K562 (cell line): Measurements from ENCODE around the gene PUM2. TPM values are rescaled to one million over a fixed set of nuclear protein-coding genes. Genes with fewer than 3 reads are reported as not detected.

Experiments used
- ATAC-seq: fragments of 200-7000 bp; cut with Tn5 transposase; 3 replicates; pipeline ENCODE4 v1.9.1; 2020; ENCODE audit warnings: moderate library complexity
- BruUV-seq: library from RNA; stranded (reverse); fragments of 400-500 nt; replicated peaks from 2 replicates; lab custom pipeline; 2021; lab: Mats Ljungman, UMichigan
- CTCF ChIA-PET: fragments of 300-600 bp; formaldehyde crosslinking; extraction: SDS; loops from one replicate; lab custom pipeline; 2021; ENCODE audit warnings: low intra/inter-chr PET ratio; lab: Yijun Ruan, JAX
- POLR2A ChIA-PET: fragments of 300-600, 350-650 bp; sonication (Branson Sonifier 250); formaldehyde crosslinking; extraction: SDS; loops from one replicate; lab custom pipeline; 2021; ENCODE audit warnings: antibody characterized with exemption, inconsistent platforms; lab: Yijun Ruan, JAX
- DNase-seq, 4 experiments: peaks; one replicate each; pipeline versions ENCODE4 v3.0.0 to v3.0.0-alpha.2; 2011 to 2018; ENCODE audit warnings: low spot score in 3 of 4, mixed read lengths in 3 of 4; ENCODE audit errors: extremely low read depth in 1 of 4
- FAIRE-seq: peaks from 2 replicates; lab custom pipeline; 2011; peaks lifted over from hg19 to GRCh38; lab: Jason Lieb, UNC
- H2AFZ ChIP-seq: 2 replicates; pipeline ENCODE4 v1.6.0; 2011; ENCODE audit warnings: low read depth, low read length, control low read depth, inconsistent platforms
- H3K27ac ChIP-seq: fragments of 200-600 bp; 3 replicates; pipeline ENCODE4 v1.8.0; 2011; ENCODE audit warnings: low read depth, mild to moderate bottlenecking, control low read depth, inconsistent platforms, low read length, moderate library complexity, mixed read lengths; ENCODE audit errors: extremely low read depth
- H3K27me3 ChIP-seq, 2 experiments: fragments of 300-600 bp in 1 of 2; 2 replicates in 1 of 2; 3 replicates in 1 of 2; pipeline versions ENCODE4 v1.6.0 to v1.8.0; 2011; ENCODE audit warnings: inconsistent platforms in 2 of 2, low read length in 2 of 2, mild to moderate bottlenecking in 1 of 2, mixed read lengths in 1 of 2, moderate library complexity in 1 of 2; ENCODE audit not compliant: control insufficient read depth in 2 of 2, insufficient read depth in 2 of 2
- H3K36me3 ChIP-seq: fragments of 300-600 bp; 3 replicates; pipeline ENCODE4 v1.8.0; 2011; ENCODE audit warnings: mild to moderate bottlenecking, low read length, inconsistent platforms; ENCODE audit not compliant: control insufficient read depth, insufficient read depth
- H3K4me1 ChIP-seq, 2 experiments: fragments of 200-600 bp in 1 of 2; replicated peaks in 1 of 2; 2 replicates in 1 of 2; 3 replicates in 1 of 2; pipeline versions ENCODE4 v1.5.1 to v1.8.0; 2011; ENCODE audit warnings: inconsistent platforms in 2 of 2, low read length in 2 of 2, mild to moderate bottlenecking in 1 of 2, mixed read lengths in 1 of 2, moderate library complexity in 1 of 2; ENCODE audit not compliant: control insufficient read depth in 2 of 2, insufficient read depth in 2 of 2
- H3K4me2 ChIP-seq: 2 replicates; pipeline ENCODE4 v1.6.1; 2011; ENCODE audit warnings: low read length, control low read depth, inconsistent platforms, mixed read lengths; ENCODE audit not compliant: insufficient read depth
- H3K4me3 ChIP-seq: fragments of 200-600 bp; sonication (generic), shearing (Covaris generic); 2 replicates; pipeline ENCODE4 v1.5.1; 2016; ENCODE audit warnings: control low read depth, inconsistent platforms
- H3K79me2 ChIP-seq: fragments of 200-600 bp; 3 replicates; pipeline ENCODE4 v1.8.0; 2011; ENCODE audit warnings: low read length, inconsistent platforms; ENCODE audit not compliant: control insufficient read depth, insufficient read depth
- H3K9ac ChIP-seq, 2 experiments: 2 replicates each; pipeline versions ENCODE4 v1.6.0 to v1.6.1; 2011; ENCODE audit warnings: low read depth in 2 of 2, low read length in 2 of 2, control low read depth in 1 of 2, inconsistent platforms in 1 of 2, mild to moderate bottlenecking in 1 of 2, mixed read lengths in 1 of 2; ENCODE audit not compliant: insufficient read depth in 1 of 2
- H3K9me1 ChIP-seq: one replicate; pipeline ENCODE4 v1.6.0; 2011; ENCODE audit warnings: inconsistent platforms, mild to moderate bottlenecking, low read length, moderate library complexity; ENCODE audit not compliant: control insufficient read depth, insufficient read depth
- H3K9me3 ChIP-seq: replicated peaks from 2 replicates; pipeline ENCODE4 v1.5.1; 2011; ENCODE audit warnings: low read depth, low read length, inconsistent platforms; ENCODE audit not compliant: control insufficient read depth, insufficient read depth
- H4K20me1 ChIP-seq: replicated peaks from 2 replicates; pipeline ENCODE4 v1.6.1; 2011; ENCODE audit warnings: low read length, inconsistent platforms, mixed read lengths; ENCODE audit not compliant: control insufficient read depth, insufficient read depth
- ARID4B ChIP-seq: sonication (generic); formaldehyde crosslinking; IDR thresholded peaks from 2 replicates; pipeline ENCODE4 v1.8.0; 2022; ENCODE audit warnings: mild to moderate bottlenecking, missing genetic modification reagents
- BHLHE40 ChIP-seq: IDR thresholded peaks from 2 replicates; pipeline ENCODE4 v1.6.1; 2011; ENCODE audit warnings: low read length, improper control_type of control experiment
- CEBPG ChIP-seq, 3 experiments: fragments of 200-800 bp in 1 of 3; sonication (Bioruptor generic) in 1 of 3; sonication (generic) in 1 of 3; formaldehyde crosslinking in 1 of 3; IDR thresholded peaks in 2 of 3; conservative IDR thresholded peaks in 1 of 3; 2 replicates each; pipeline versions ENCODE4 v1.6.1 to v1.8.0; 2016 to 2022; ENCODE audit warnings: missing compliant biosample characterization in 2 of 3, missing genetic modification characterization in 2 of 3, mild to moderate bottlenecking in 1 of 3, missing genetic modification reagents in 1 of 3
- CHCHD3 ChIP-seq: fragments of 250-450 bp; sonication (Bioruptor Pico); IDR thresholded peaks from 2 replicates; pipeline ENCODE4 v2.1.2; 2022; ENCODE audit warnings: mild to moderate bottlenecking
- EP400 ChIP-seq: fragments of 450-650 bp; IDR thresholded peaks from 2 replicates; pipeline ENCODE4 v1.6.1; 2017; ENCODE audit warnings: antibody characterized with exemption, mild to moderate bottlenecking, moderate library complexity
- ETV5 ChIP-seq: sonication (generic); formaldehyde crosslinking; IDR thresholded peaks from 2 replicates; pipeline ENCODE4 v1.4.0; 2020; ENCODE audit warnings: low read depth, mild to moderate bottlenecking, missing genetic modification reagents
- EZH2 ChIP-seq: IDR thresholded peaks from 2 replicates; pipeline ENCODE4 v1.6.1; 2012; ENCODE audit warnings: low read depth, mild to moderate bottlenecking, inconsistent platforms, low read length, borderline replicate concordance
- GTF2A2 ChIP-seq: IDR thresholded peaks from 2 replicates; pipeline ENCODE4 v1.6.1; 2016; ENCODE audit warnings: mild to moderate bottlenecking, missing genetic modification characterization, missing compliant biosample characterization
- NR3C1 ChIP-seq: sonication (generic); formaldehyde crosslinking; IDR thresholded peaks from 2 replicates; pipeline ENCODE4 v1.8.1; 2022; ENCODE audit warnings: missing genetic modification reagents
- POLR2G ChIP-seq: fragments of 200-400 bp; formaldehyde crosslinking; IDR thresholded peaks from 2 replicates; pipeline ENCODE4 v1.6.1; 2017; ENCODE audit warnings: low read depth, mild to moderate bottlenecking, antibody characterized with exemption, low read length, moderate library complexity
- SIX5 ChIP-seq, 2 experiments: IDR thresholded peaks; 2 replicates each; pipeline ENCODE4 v1.6.1; 2011; ENCODE audit warnings: low read length in 2 of 2, borderline replicate concordance in 1 of 2, low read depth in 1 of 2, mild to moderate bottlenecking in 1 of 2, moderate library complexity in 1 of 2; ENCODE audit not compliant: insufficient read depth in 1 of 2
- SRSF3 ChIP-seq: fragments of 200-400 bp; formaldehyde crosslinking; IDR thresholded peaks from 2 replicates; pipeline ENCODE4 v1.6.1; 2016; ENCODE audit warnings: mild to moderate bottlenecking, low read length, moderate library complexity; ENCODE audit not compliant: insufficient read depth
- YBX1 ChIP-seq: fragments of 450-650 bp; IDR thresholded peaks from 2 replicates; pipeline ENCODE4 v1.7.1; 2016; ENCODE audit warnings: mild to moderate bottlenecking
- ZNF253 ChIP-seq: fragments of 250-450 bp; sonication (Bioruptor Pico); conservative IDR thresholded peaks from 2 replicates; pipeline ENCODE4 v1.6.1; 2021; ENCODE audit warnings: mild to moderate bottlenecking
- ZNF583 ChIP-seq: fragments of 250-450 bp; sonication (Bioruptor Pico); IDR thresholded peaks from 2 replicates; pipeline ENCODE4 v1.4.0; 2020
- ZNF584 ChIP-seq: fragments of 200-800 bp; sonication (Bioruptor generic); IDR thresholded peaks from 2 replicates; pipeline ENCODE4 v1.6.1; 2016; ENCODE audit warnings: low read depth, mild to moderate bottlenecking, missing genetic modification characterization, missing compliant biosample characterization
- ZNF766 ChIP-seq: fragments of 200-800 bp; sonication (Bioruptor generic); conservative IDR thresholded peaks from 2 replicates; pipeline ENCODE4 v1.6.1; 2016; ENCODE audit warnings: missing genetic modification characterization, missing compliant biosample characterization
- WGBS: fragments of 100-300 bp; shearing (Covaris generic); methylation state at CpG from one replicate; pipeline ENCODE4 v1.1.6; 2016; ENCODE audit warnings: low coverage, mixed read lengths; ENCODE audit not compliant: insufficient coverage; ENCODE audit errors: missing lambda C conversion rate; 5-methylcytosine and 5-hydroxymethylcytosine counted together
- in situ Hi-C: fragments of 300-500 bp; cut with MboI; formaldehyde crosslinking; loops from 4 replicates; pipeline ENCODE4 v1.15.0; 2018; ENCODE audit warnings: inconsistent platforms, mixed read lengths
- intact Hi-C: fragments of 100-400 bp; cut with micrococcal nuclease; formaldehyde crosslinking; loops from 2 replicates; pipeline ENCODE4 v1.14.2; 2022
- polyA plus RNA-seq, 8 experiments: library from polyadenylated mRNA; depleted of rRNA in 4 of 8; stranded (reverse) in 5 of 8; unstranded in 3 of 8; fragments of >200 nt; fragmentation: Nextera tagmentation in 2 of 8; fragmentation: Illumina TruSeq in 1 of 8; extraction: Ambion mirVana in 2 of 8; extraction: Trizol in 1 of 8; gene quantifications; 2 replicates each; pipeline versions ENCODE4 v1.2.1 to v1.2.3, GENCODE V29; 2011 to 2014; ENCODE audit warnings: inconsistent platforms in 1 of 8, missing spikeins in 1 of 8
- total RNA-seq, 7 experiments: library from RNA; depleted of rRNA in 6 of 7; stranded (reverse); fragments of >200 nt in 6 of 7; fragmentation: Illumina TruSeq in 2 of 7; extraction: Trizol in 2 of 7; gene quantifications; 2 replicates each; pipeline versions ENCODE4 v1.2.1 to v1.2.3, GENCODE V29; 2011 to 2021; ENCODE audit warnings: low replicate concordance in 1 of 7
- TF ChIP-seq, protein P1 (sequence below): sonication (generic); formaldehyde crosslinking; IDR thresholded peaks from 2 replicates; pipeline ENCODE4 v1.8.0; 2022; ENCODE audit warnings: mild to moderate bottlenecking, missing genetic modification reagents, borderline replicate concordance

PUM2 gene
- total and polyA plus RNA-seq, 9 of the 15 experiments (the other 6 are each of a cell fraction or from before 2014, with no cell fraction given), result 13.4 to 61.9 (median 28.3) TPM

- H3K27me3 ChIP-seq, result no peaks in the 10 kb centered on the region
- no peak overlapping the region for H2AFZ ChIP-seq
- no peaks in the 10 kb centered on the region for H3K4me1 ChIP-seq
- POLR2A ChIA-PET, result interaction anchor here (0.6 kb wide), 1 partner anchor 86 kb away, joined by 3 read pairs; no protein-coding TSS in a partner anchor
- no peak overlapping the region for H3K9ac ChIP-seq
- H3K4me3 ChIP-seq, result no peak overlapping the region
- no peaks in the 10 kb centered on the region for H3K9me1 ChIP-seq
- no peak overlapping the region for H3K27ac ChIP-seq
- H3K36me3 ChIP-seq, result peaks cover 85% of the 10 kb centered on the region
- H4K20me1 ChIP-seq, result no peaks in the 10 kb centered on the region
- no peak overlapping the region for H3K4me2 ChIP-seq
- DNase-seq (no peak), ATAC-seq (no peak), FAIRE-seq (no peak)
- no peaks in the 10 kb centered on the region for H3K9me3 ChIP-seq
- H3K79me2 ChIP-seq, result no peaks in the 10 kb centered on the region
- WGBS, result 93% methylated on average over 4 of the region's 4 CpGs
- in situ Hi-C loops (no loop called here), intact Hi-C loops (loop anchor here (10.0 kb wide), 1 partner anchor 380 kb away; no protein-coding TSS in a partner anchor)
- CTCF ChIA-PET, result no interaction called here
- no TSS peak for BruUV-seq
- no peak for TF ChIP-seq ZNF766 (CRISPR knock-in tag)
- TF ChIP-seq SRSF3, result no peak
- no peak for TF ChIP-seq CEBPG (CRISPR knock-in tag; IDR thresholded peaks at IDR 0.05)
- no peak for TF ChIP-seq CEBPG (tag; conservative IDR thresholded peaks at IDR 0.05 in 1 of 2, IDR thresholded peaks at IDR 0.05 in 1 of 2)
- TF ChIP-seq ZNF584 (CRISPR knock-in tag), result no peak
- TF ChIP-seq CHCHD3 (CRISPR knock-in tag), result no peak
- TF ChIP-seq GTF2A2, result no peak
- no peak for TF ChIP-seq ZNF583
- TF ChIP-seq POLR2G, result no peak
- no peak for TF ChIP-seq ARID4B
- TF ChIP-seq NR3C1 (CRISPR knock-in tag), result no peak
- no peak for TF ChIP-seq EP400
- TF ChIP-seq BHLHE40, result no peak
- TF ChIP-seq EZH2, result no peak
- TF ChIP-seq ZNF253 (CRISPR knock-in tag), result no peak
- no peak for TF ChIP-seq SIX5 (IDR thresholded peaks at IDR 0.05; ENCODE audit: borderline replicate concordance in 1 of 2, insufficient read depth in 1 of 2, low read depth in 1 of 2, low read length in 2 of 2)
- TF ChIP-seq YBX1, result no peak
- TF ChIP-seq, protein P1, sequence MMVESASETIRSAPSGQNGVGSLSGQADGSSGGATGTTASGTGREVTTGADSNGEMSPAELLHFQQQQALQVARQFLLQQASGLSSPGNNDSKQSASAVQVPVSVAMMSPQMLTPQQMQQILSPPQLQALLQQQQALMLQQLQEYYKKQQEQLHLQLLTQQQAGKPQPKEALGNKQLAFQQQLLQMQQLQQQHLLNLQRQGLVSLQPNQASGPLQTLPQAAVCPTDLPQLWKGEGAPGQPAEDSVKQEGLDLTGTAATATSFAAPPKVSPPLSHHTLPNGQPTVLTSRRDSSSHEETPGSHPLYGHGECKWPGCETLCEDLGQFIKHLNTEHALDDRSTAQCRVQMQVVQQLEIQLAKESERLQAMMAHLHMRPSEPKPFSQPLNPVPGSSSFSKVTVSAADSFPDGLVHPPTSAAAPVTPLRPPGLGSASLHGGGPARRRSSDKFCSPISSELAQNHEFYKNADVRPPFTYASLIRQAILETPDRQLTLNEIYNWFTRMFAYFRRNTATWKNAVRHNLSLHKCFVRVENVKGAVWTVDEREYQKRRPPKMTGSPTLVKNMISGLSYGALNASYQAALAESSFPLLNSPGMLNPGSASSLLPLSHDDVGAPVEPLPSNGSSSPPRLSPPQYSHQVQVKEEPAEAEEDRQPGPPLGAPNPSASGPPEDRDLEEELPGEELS (CRISPR knock-in tag), result no peak
- no peak for TF ChIP-seq ETV5 (CRISPR knock-in tag)
Observed at GRCh38 chr2:20254731-20255130, 95.9 kb downstream of the PUM2 start.
